Astrocyte (in vitro differentiated cells and primary cell): ENCODE measurements around the gene ZNF691. TPM values are rescaled to one million over a fixed set of nuclear protein-coding genes. Genes with fewer than 3 reads are reported as not detected.

Source experiments
- DNase-seq: peaks from one replicate; pipeline ENCODE4 v3.0.0-alpha.2; 2010; ENCODE audit warnings: low read depth
- FAIRE-seq: peaks from 2 replicates; lab custom pipeline; 2011; peaks lifted over from hg19 to GRCh38; lab: Jason Lieb, UNC
- H2AFZ ChIP-seq: 2 replicates; pipeline ENCODE4 v1.6.0; 2012; ENCODE audit warnings: low read depth, low read length, inconsistent platforms
- H3K27ac ChIP-seq: 2 replicates; pipeline ENCODE4 v1.5.1; 2011; ENCODE audit warnings: low read depth, low read length, inconsistent platforms
- H3K27me3 ChIP-seq: 2 replicates; pipeline ENCODE4 v1.6.0; 2011; ENCODE audit warnings: low read length, inconsistent platforms; ENCODE audit not compliant: insufficient read depth
- H3K36me3 ChIP-seq: 2 replicates; pipeline ENCODE4 v1.5.1; 2011; ENCODE audit warnings: low read length, inconsistent platforms; ENCODE audit not compliant: insufficient read depth
- H3K4me1 ChIP-seq: 2 replicates; pipeline ENCODE4 v1.5.1; 2011; ENCODE audit warnings: low read length, inconsistent platforms; ENCODE audit not compliant: insufficient read depth
- H3K4me2 ChIP-seq: 2 replicates; pipeline ENCODE4 v1.6.0; 2012; ENCODE audit warnings: low read length, inconsistent platforms
- H3K4me3 ChIP-seq: 2 replicates; pipeline ENCODE4 v1.5.1; 2011; ENCODE audit warnings: low read depth, mild to moderate bottlenecking, low read length, inconsistent platforms; ENCODE audit not compliant: insufficient read depth
- H3K79me2 ChIP-seq: 2 replicates; pipeline ENCODE4 v1.6.0; 2012; ENCODE audit warnings: mild to moderate bottlenecking, low read length, inconsistent platforms; ENCODE audit not compliant: insufficient read depth
- H3K9ac ChIP-seq: 2 replicates; pipeline ENCODE4 v1.6.0; 2012; ENCODE audit warnings: mild to moderate bottlenecking, low read length, inconsistent platforms
- H3K9me3 ChIP-seq: 2 replicates; pipeline ENCODE4 v1.5.1; 2012; ENCODE audit warnings: low read depth, mild to moderate bottlenecking, low read length, inconsistent platforms; ENCODE audit not compliant: insufficient read depth
- H4K20me1 ChIP-seq: 2 replicates; pipeline ENCODE4 v1.6.0; 2012; ENCODE audit warnings: low read length, inconsistent platforms; ENCODE audit not compliant: insufficient read depth
- H3K27ac Mint-ChIP-seq: one replicate; pipeline ENCODE4 v1.8.0; 2021; ENCODE audit warnings: mild to moderate bottlenecking, mixed read lengths; ENCODE audit not compliant: unreplicated experiment
- H3K27me3 Mint-ChIP-seq: one replicate; pipeline ENCODE4 v1.8.0; 2021; ENCODE audit warnings: low read depth, mixed read lengths; ENCODE audit not compliant: unreplicated experiment
- H3K36me3 Mint-ChIP-seq: one replicate; pipeline ENCODE4 v1.8.0; 2021; ENCODE audit warnings: low read depth, mixed read lengths; ENCODE audit not compliant: unreplicated experiment
- H3K4me1 Mint-ChIP-seq: one replicate; pipeline ENCODE4 v1.8.0; 2021; ENCODE audit warnings: low read depth, mixed read lengths; ENCODE audit not compliant: unreplicated experiment
- H3K4me3 Mint-ChIP-seq: one replicate; pipeline ENCODE4 v1.8.0; 2021; ENCODE audit warnings: mild to moderate bottlenecking, moderate library complexity, mixed read lengths; ENCODE audit not compliant: unreplicated experiment
- H3K9me3 Mint-ChIP-seq: one replicate; pipeline ENCODE4 v1.8.0; 2021; ENCODE audit warnings: mild to moderate bottlenecking, mixed read lengths; ENCODE audit not compliant: unreplicated experiment
- CTCF ChIP-seq: IDR thresholded peaks from 2 replicates; pipeline ENCODE4 v1.5.1; 2011; ENCODE audit warnings: low read depth, mild to moderate bottlenecking, inconsistent platforms, low read length, moderate library complexity; ENCODE audit not compliant: insufficient read depth
- EZH2 ChIP-seq: IDR thresholded peaks from 2 replicates; pipeline ENCODE4 v1.6.1; 2012; ENCODE audit warnings: mild to moderate bottlenecking, low read length, inconsistent platforms; ENCODE audit not compliant: insufficient read depth
- total RNA-seq: library from RNA; stranded (reverse); gene quantifications from 2 replicates; pipeline ENCODE4 v1.2.1, GENCODE V29; 2021

ZNF691 gene
- total RNA-seq, 1 donor from 2014 or later = 5.8 TPM

GRCh38 chr1:42851960-42852607 is 5.7 kb downstream of the ZNF691 start:
- no peak overlapping the region for H3K4me2 ChIP-seq
- H2AFZ ChIP-seq = no peak overlapping the region
- no peaks in the 10 kb centered on the region for H3K27me3 ChIP-seq
- peaks cover 19% of the 10 kb centered on the region for H3K36me3 ChIP-seq
- peaks cover 19% of the 10 kb centered on the region for H3K4me1 Mint-ChIP-seq
- H3K4me3 ChIP-seq = no peak overlapping the region
- H3K4me1 ChIP-seq = peaks cover 4% of the 10 kb centered on the region
- H3K27me3 Mint-ChIP-seq = no peaks in the 10 kb centered on the region
- H4K20me1 ChIP-seq = peaks cover 6% of the 10 kb centered on the region
- no peak overlapping the region for H3K9ac ChIP-seq
- H3K79me2 ChIP-seq = peaks cover 21% of the 10 kb centered on the region
- H3K36me3 Mint-ChIP-seq = peaks cover 18% of the 10 kb centered on the region
- TF ChIP-seq EZH2 (no peak), CTCF (no peak)
- DNase-seq (no peak), FAIRE-seq (no peak)
- no peak overlapping the region for H3K4me3 Mint-ChIP-seq
- H3K9me3 Mint-ChIP-seq = no peaks in the 10 kb centered on the region
- H3K27ac ChIP-seq = no peak overlapping the region
- no peak overlapping the region for H3K27ac Mint-ChIP-seq
- peaks cover 16% of the 10 kb centered on the region for H3K9me3 ChIP-seq

GRCh38 chr1:42852608-42852980 is 6.2 kb downstream of the ZNF691 start:
- Histone ChIP-seq H3K9ac (no peak overlapping the region), H3K4me2 (no peak overlapping the region), H3K4me1 (no peaks in the 10 kb centered on the region), H3K36me3 (peaks cover 19% of the 10 kb centered on the region), H3K27me3 (no peaks in the 10 kb centered on the region), H3K4me3 (no peak overlapping the region), H4K20me1 (peaks cover 1% of the 10 kb centered on the region), H3K9me3 (peaks cover 16% of the 10 kb centered on the region), H3K27ac (no peak overlapping the region), H2AFZ (no peak overlapping the region), H3K79me2 (peaks cover 16% of the 10 kb centered on the region)
- Mint-ChIP-seq H3K4me3 (no peak overlapping the region), H3K4me1 (peaks cover 14% of the 10 kb centered on the region), H3K9me3 (peaks cover 2% of the 10 kb centered on the region), H3K36me3 (peaks cover 20% of the 10 kb centered on the region), H3K27ac (no peak overlapping the region), H3K27me3 (peaks cover under 1% of the 10 kb centered on the region)
- DNase-seq = no peak
- TF ChIP-seq CTCF (no peak), EZH2 (no peak)
- FAIRE-seq = no peak
